OCI-M1 (cell line): Measurements from ENCODE around the gene SLC46A2.
A peak's percentile ranks its signal among the peaks of the same experiment; 100 is the strongest.

Experiments
- DNase-seq: peaks from one replicate; lab custom pipeline; 2025; lab: John Stamatoyannopoulos, UW

Gene SLC46A2

GRCh38 chr9:112858005-112858404, 32.7 kb downstream of the SLC46A2 start:
- no peak for DNase-seq

GRCh38 chr9:112856843-112857242, 33.8 kb downstream of the SLC46A2 start:
- no peak for DNase-seq

- no peak for DNase-seq
Measured at GRCh38 chr9:112856200-112856599, 34.5 kb downstream of the SLC46A2 start.

GRCh38 chr9:112854657-112855056, 36.0 kb downstream of the SLC46A2 start:
- DNase-seq: no peak

GRCh38 chr9:112853882-112854585, 36.6 kb downstream of the SLC46A2 start:
- no peak for DNase-seq

GRCh38 chr9:112852741-112853504, 37.8 kb downstream of the SLC46A2 start:
- DNase-seq: no peak

GRCh38 chr9:112850840-112851239, 39.8 kb downstream of the SLC46A2 start:
- DNase-seq: no peak

- DNase-seq: no peak
Measured at GRCh38 chr9:112849363-112849922, 41.2 kb downstream of the SLC46A2 start.

- peak; percentile 41 for DNase-seq
Measured at GRCh38 chr9:112848316-112849151, 42.1 kb downstream of the SLC46A2 start.

- DNase-seq: no peak
Measured at GRCh38 chr9:112846528-112847488, 43.9 kb downstream of the SLC46A2 start.

- peak; percentile 87 for DNase-seq
Measured at GRCh38 chr9:112844771-112845542, 45.7 kb downstream of the SLC46A2 start.

GRCh38 chr9:112842555-112842954, 48.1 kb downstream of the SLC46A2 start:
- no peak for DNase-seq

GRCh38 chr9:112841261-112841660, 49.4 kb downstream of the SLC46A2 start:
- DNase-seq: peak; percentile 39

GRCh38 chr9:112839331-112839730, 51.3 kb downstream of the SLC46A2 start:
- no peak for DNase-seq

GRCh38 chr9:112838342-112838741, 52.3 kb downstream of the SLC46A2 start:
- DNase-seq: no peak

GRCh38 chr9:112836394-112836793, 54.3 kb downstream of the SLC46A2 start:
- DNase-seq: no peak

- DNase-seq: no peak
Measured at GRCh38 chr9:112833081-112833480, 57.6 kb downstream of the SLC46A2 start.

- DNase-seq: no peak
Measured at GRCh38 chr9:112831969-112832368, 58.7 kb downstream of the SLC46A2 start.

- DNase-seq: peak; percentile 6
Measured at GRCh38 chr9:112831281-112831851, 59.3 kb downstream of the SLC46A2 start.
